Gastrocnemius medialis (tissue), 4 donors: ENCODE measurements around the gene GABBR1.

ENCODE experiments used
- POLR2A ChIP-seq, 2 donors: fragments of 450-650 bp; IDR thresholded peaks; one replicate each; pipeline ENCODE4 v1.6.1; 2017; ENCODE audit warnings: antibody characterized with exemption in 2 of 2, mild to moderate bottlenecking in 2 of 2, moderate library complexity in 2 of 2
- TF ChIP-seq, protein P1 (sequence below), 5 experiments: fragments of 450-650 bp in 3 of 5; fragments of 200-600 bp in 2 of 5; sonication (generic) in 2 of 5; IDR thresholded peaks in 4 of 5; conservative IDR thresholded peaks in 1 of 5; 1 replicate in 4 of 5; 2 replicates in 1 of 5; pipeline ENCODE4 v1.5.1; 2016 to 2019; ENCODE audit warnings: antibody characterized with exemption in 5 of 5, mild to moderate bottlenecking in 3 of 5, moderate library complexity in 3 of 5

DNA sequence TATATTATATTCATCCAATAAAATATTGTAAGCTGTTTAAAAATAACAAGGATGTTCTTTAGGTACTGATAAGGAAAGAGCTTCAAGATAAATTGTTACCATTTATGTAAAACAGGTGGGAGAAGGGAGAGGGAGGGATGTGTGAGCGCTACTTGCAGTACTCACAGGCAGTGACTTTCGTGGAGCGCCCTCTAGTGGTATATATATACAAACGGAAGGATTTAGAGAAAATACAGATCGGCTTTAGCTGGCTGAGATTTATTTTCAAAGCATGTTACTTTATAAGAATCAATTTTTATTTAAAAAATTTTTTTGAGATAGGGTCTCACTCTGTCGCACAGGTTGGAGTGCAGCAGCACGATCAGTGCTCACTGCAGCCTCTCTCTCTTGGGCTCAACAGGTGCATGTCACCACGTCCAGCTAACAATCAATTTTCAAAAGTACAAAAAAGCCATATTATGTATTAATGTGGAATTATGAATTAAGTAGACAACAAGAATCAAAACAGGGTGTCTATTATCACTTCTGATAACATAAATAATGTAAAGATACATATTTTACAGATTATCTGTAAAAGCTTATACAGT is 20.6 kb upstream of the GABBR1 start:
- TF ChIP-seq POLR2A (IDR thresholded peaks at IDR 0.05) = no peak
- TF ChIP-seq, protein P1, sequence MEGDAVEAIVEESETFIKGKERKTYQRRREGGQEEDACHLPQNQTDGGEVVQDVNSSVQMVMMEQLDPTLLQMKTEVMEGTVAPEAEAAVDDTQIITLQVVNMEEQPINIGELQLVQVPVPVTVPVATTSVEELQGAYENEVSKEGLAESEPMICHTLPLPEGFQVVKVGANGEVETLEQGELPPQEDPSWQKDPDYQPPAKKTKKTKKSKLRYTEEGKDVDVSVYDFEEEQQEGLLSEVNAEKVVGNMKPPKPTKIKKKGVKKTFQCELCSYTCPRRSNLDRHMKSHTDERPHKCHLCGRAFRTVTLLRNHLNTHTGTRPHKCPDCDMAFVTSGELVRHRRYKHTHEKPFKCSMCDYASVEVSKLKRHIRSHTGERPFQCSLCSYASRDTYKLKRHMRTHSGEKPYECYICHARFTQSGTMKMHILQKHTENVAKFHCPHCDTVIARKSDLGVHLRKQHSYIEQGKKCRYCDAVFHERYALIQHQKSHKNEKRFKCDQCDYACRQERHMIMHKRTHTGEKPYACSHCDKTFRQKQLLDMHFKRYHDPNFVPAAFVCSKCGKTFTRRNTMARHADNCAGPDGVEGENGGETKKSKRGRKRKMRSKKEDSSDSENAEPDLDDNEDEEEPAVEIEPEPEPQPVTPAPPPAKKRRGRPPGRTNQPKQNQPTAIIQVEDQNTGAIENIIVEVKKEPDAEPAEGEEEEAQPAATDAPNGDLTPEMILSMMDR (IDR thresholded peaks at IDR 0.05 in 4 of 5, conservative IDR thresholded peaks at IDR 0.05 in 1 of 5) = peak; percentile 16 to 83 (median 50)
